Neural progenitor cell (in vitro differentiated cells): ENCODE results near the gene TAAR1.

ENCODE experiments used
- CTCF ChIP-seq: fragments of 200-600 bp; sonication (generic); IDR thresholded peaks from 2 replicates; pipeline ENCODE4 v1.5.1; 2017; ENCODE audit warnings: antibody characterized with exemption, mild to moderate bottlenecking
- EZH2 ChIP-seq: fragments of 200-600 bp; sonication (generic); IDR thresholded peaks from 2 replicates; pipeline ENCODE4 v1.6.1; 2017; ENCODE audit warnings: antibody characterized with exemption, mild to moderate bottlenecking, moderate library complexity
- EZH2phosphoT487 ChIP-seq: fragments of 200-600 bp; sonication (generic); IDR thresholded peaks from 2 replicates; pipeline ENCODE4 v1.6.1; 2017; ENCODE audit warnings: antibody characterized with exemption

GRCh38 chr6:132661906-132662305 lies 2.9 kb upstream of the TAAR1 start:
- TF ChIP-seq EZH2 (no peak), EZH2phosphoT487 (no peak), CTCF (no peak)
